B cell (primary cell): ENCODE data around the gene ARL6IP5.

Source experiments
- EZH2 ChIP-seq: IDR thresholded peaks from 2 replicates; pipeline ENCODE4 v1.6.1; 2012; ENCODE audit warnings: borderline replicate concordance, low read depth, mild to moderate bottlenecking, moderate library complexity, low read length; ENCODE audit not compliant: insufficient read depth, poor library complexity, severe bottlenecking
- TF ChIP-seq, protein P1 (sequence below): fragments of 200-600 bp; IDR thresholded peaks from one replicate; pipeline ENCODE4 v1.8.0; 2022; ENCODE audit warnings: antibody characterized with exemption, mild to moderate bottlenecking

DNA sequence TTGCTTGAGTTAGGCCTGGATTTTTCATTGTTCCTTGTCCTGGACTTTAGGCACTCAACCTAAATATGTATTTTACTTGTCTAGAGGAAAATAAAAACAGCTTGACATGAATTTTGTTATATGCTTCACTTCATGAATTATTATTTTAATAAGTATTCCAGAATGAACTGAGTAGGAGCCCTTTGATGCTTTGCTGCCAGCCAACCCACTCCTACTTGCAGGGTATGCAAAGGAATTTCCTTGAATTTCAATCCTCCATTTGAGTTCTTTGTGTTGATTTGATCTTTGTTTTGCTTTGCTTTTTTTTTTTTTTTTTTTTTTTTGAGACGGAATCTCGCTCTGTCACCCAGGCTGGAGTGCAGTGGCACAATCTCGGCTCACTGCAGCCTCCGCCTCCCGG lies 11.6 kb downstream of the ARL6IP5 start:
- TF ChIP-seq, protein P1, sequence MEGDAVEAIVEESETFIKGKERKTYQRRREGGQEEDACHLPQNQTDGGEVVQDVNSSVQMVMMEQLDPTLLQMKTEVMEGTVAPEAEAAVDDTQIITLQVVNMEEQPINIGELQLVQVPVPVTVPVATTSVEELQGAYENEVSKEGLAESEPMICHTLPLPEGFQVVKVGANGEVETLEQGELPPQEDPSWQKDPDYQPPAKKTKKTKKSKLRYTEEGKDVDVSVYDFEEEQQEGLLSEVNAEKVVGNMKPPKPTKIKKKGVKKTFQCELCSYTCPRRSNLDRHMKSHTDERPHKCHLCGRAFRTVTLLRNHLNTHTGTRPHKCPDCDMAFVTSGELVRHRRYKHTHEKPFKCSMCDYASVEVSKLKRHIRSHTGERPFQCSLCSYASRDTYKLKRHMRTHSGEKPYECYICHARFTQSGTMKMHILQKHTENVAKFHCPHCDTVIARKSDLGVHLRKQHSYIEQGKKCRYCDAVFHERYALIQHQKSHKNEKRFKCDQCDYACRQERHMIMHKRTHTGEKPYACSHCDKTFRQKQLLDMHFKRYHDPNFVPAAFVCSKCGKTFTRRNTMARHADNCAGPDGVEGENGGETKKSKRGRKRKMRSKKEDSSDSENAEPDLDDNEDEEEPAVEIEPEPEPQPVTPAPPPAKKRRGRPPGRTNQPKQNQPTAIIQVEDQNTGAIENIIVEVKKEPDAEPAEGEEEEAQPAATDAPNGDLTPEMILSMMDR = no peak
- no peak for TF ChIP-seq EZH2
